ENCODE results near the gene MUS81. TPM values are rescaled to one million over a fixed set of nuclear protein-coding genes. Genes with fewer than 3 reads are reported as not detected.
"Not testable (repeated sequence)": the region's sequence is repeated elsewhere in the genome, so short reads cannot be mapped to it uniquely, and the experiment has no call there.

Gene MUS81
- total and polyA plus RNA-seq, 3 experiments from 2014 or later, result 35.2 to 85.8 (median 84.7) TPM

- H3K36me3 Mint-ChIP-seq, result peaks cover 0 to 3% (median 0%) of the 10 kb centered on the region in 3 donors
- Histone ChIP-seq H3K4me3 (ENCODE audit: low read length) (peak overlapping the region; percentile 62), H3K4me1 (ENCODE audit: insufficient read depth, low read length) (peaks cover 10% of the 10 kb centered on the region), H3K9me3 (ENCODE audit: low read length) (no peaks in the 10 kb centered on the region), H3K36me3 (ENCODE audit: insufficient read depth, low read length) (no peaks in the 10 kb centered on the region), H3K27ac (ENCODE audit: low read depth, low read length) (peak overlapping the region; percentile 53), H3K27me3 (ENCODE audit: insufficient read depth, low read length, poor library complexity, severe bottlenecking) (no peaks in the 10 kb centered on the region)
- peak overlapping the region; percentile 74 to 85 (median 81) for H3K4me3 Mint-ChIP-seq
- no peaks in the 10 kb centered on the region for H3K27me3 Mint-ChIP-seq
- peak; percentile 87 to 97 (median 93) for DNase-seq
- ChIA-PET POLR2A (interaction anchor here (0.6 to 1.0 kb wide), 5 partner anchors 38 to 271 kb away, joined by 3 to 5 read pairs (median 5); no protein-coding TSS in a partner anchor), CTCF (interaction anchor here (0.5 to 5.0 kb wide), 25 partner anchors 10 to 692 kb away, joined by 3 to 50 read pairs (median 5); partner anchors contain the start of genes AP5B1, FIBP, KAT5 and SNX32)
- H3K27ac Mint-ChIP-seq, result peak overlapping the region in 7 of 8 donors; percentile 70 to 90 (median 77)
- peaks cover 8 to 11% (median 10%) of the 10 kb centered on the region in 3 donors for H3K4me1 Mint-ChIP-seq
- no peaks in the 10 kb centered on the region for H3K9me3 Mint-ChIP-seq
Observed at GRCh38 chr11:65817835-65818680, 42.2 kb upstream of the MUS81 start.

- Histone ChIP-seq H3K4me1 (ENCODE audit: insufficient read depth, low read length) (peaks cover 10% of the 10 kb centered on the region), H3K27me3 (ENCODE audit: insufficient read depth, low read length, poor library complexity, severe bottlenecking) (no peaks in the 10 kb centered on the region), H3K36me3 (ENCODE audit: insufficient read depth, low read length) (no peaks in the 10 kb centered on the region), H3K9me3 (ENCODE audit: low read length) (no peaks in the 10 kb centered on the region), H3K27ac (ENCODE audit: low read depth, low read length) (no peak overlapping the region), H3K4me3 (ENCODE audit: low read length) (no peak overlapping the region)
- H3K27me3 Mint-ChIP-seq, result no peaks in the 10 kb centered on the region
- no peak overlapping the region for H3K27ac Mint-ChIP-seq
- DNase-seq, result no peak
- POLR2A ChIA-PET, result no interaction called here
- H3K4me3 Mint-ChIP-seq, result no peak overlapping the region
- no peaks in the 10 kb centered on the region for H3K9me3 Mint-ChIP-seq
- H3K36me3 Mint-ChIP-seq, result no peaks in the 10 kb centered on the region
- peaks cover 8 to 11% (median 10%) of the 10 kb centered on the region in 3 donors for H3K4me1 Mint-ChIP-seq
- CTCF ChIA-PET, result no interaction called here
Observed at GRCh38 chr11:65821107-65821506, 39.1 kb upstream of the MUS81 start.

- no peak for DNase-seq
- Histone ChIP-seq H3K36me3 (ENCODE audit: insufficient read depth, low read length) (no peaks in the 10 kb centered on the region), H3K4me1 (ENCODE audit: insufficient read depth, low read length) (no peaks in the 10 kb centered on the region), H3K9me3 (ENCODE audit: low read length) (no peaks in the 10 kb centered on the region), H3K4me3 (ENCODE audit: low read length) (no peak overlapping the region), H3K27me3 (ENCODE audit: insufficient read depth, low read length, poor library complexity, severe bottlenecking) (no peaks in the 10 kb centered on the region), H3K27ac (ENCODE audit: low read depth, low read length) (no peak overlapping the region)
- H3K9me3 Mint-ChIP-seq, result no peaks in the 10 kb centered on the region
- POLR2A ChIA-PET, result no interaction called here
- H3K36me3 Mint-ChIP-seq, result no peaks in the 10 kb centered on the region
- peak overlapping the region in 1 of 8 donors; percentile 34 for H3K27ac Mint-ChIP-seq
- CTCF ChIA-PET, result interaction anchor here (1.0 to 2.0 kb wide), 4 partner anchors 37 to 112 kb away, joined by 4 to 5 read pairs (median 4); partner anchors contain the start of gene MUS81
- no peak overlapping the region for H3K4me3 Mint-ChIP-seq
- no peaks in the 10 kb centered on the region for H3K27me3 Mint-ChIP-seq
- peaks cover 0 to 3% (median 0%) of the 10 kb centered on the region in 3 donors for H3K4me1 Mint-ChIP-seq
Observed at GRCh38 chr11:65822776-65823528, 37.3 kb upstream of the MUS81 start.

DNA sequence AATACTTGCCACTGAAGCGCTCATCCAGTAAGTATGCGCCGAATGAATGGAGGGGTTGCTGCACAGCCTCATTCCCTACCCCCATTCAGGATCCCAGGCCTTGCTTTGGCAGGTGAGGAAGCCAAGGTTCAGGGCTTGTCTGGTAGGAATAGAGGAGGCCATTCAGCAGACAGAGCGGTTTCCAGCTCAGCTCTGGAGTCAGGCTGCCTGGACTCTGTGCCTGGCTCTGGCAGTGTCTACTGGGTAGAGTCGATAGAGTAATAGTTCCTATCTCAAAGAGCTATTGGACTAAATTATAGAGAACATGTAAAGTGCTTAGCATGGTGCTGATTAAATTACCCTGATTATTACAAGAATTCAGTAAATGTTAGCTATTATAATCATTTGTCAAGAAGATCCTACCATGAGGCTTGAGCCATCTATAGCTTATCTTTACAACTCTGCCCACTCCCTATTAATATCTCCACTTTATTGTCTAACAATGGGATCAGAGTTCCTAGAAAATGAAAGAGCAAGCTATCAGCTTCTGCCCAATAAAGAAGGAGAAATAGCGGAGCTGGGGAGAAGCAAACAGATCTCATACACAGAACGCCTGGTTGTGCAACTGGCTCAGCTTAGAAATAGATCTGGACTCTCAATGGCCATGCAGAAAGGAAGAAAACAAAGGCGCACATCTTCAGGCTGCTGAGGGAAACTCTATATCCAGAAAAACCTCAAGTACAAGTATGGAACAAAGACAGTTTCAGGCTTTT is 33.1 kb upstream of the MUS81 start:
- no peaks in the 10 kb centered on the region for H3K36me3 ChIP-seq (ENCODE audit: insufficient read depth, low read length)
- peaks cover 0 to 9% (median 8%) of the 10 kb centered on the region in 3 donors for H3K4me1 Mint-ChIP-seq
- POLR2A ChIA-PET, result no interaction called here
- no peaks in the 10 kb centered on the region for H3K27me3 ChIP-seq (ENCODE audit: insufficient read depth, low read length, poor library complexity, severe bottlenecking)
- H3K9me3 ChIP-seq (ENCODE audit: low read length), result no peaks in the 10 kb centered on the region
- no peak overlapping the region for H3K27ac ChIP-seq (ENCODE audit: low read depth, low read length)
- no peaks in the 10 kb centered on the region for H3K36me3 Mint-ChIP-seq
- CTCF ChIA-PET, result interaction anchor here (0.6 to 1.6 kb wide), 6 partner anchors 10 to 63 kb away, joined by 3 to 5 read pairs (median 3); partner anchors contain the start of gene CCDC85B
- no peak overlapping the region for H3K4me3 Mint-ChIP-seq
- no peak overlapping the region for H3K27ac Mint-ChIP-seq
- H3K9me3 Mint-ChIP-seq, result no peaks in the 10 kb centered on the region
- peaks cover 0 to 2% of the 10 kb centered on the region in 2 donors for H3K27me3 Mint-ChIP-seq
- DNase-seq, result no peak
- H3K4me3 ChIP-seq (ENCODE audit: low read length), result no peak overlapping the region
- no peaks in the 10 kb centered on the region for H3K4me1 ChIP-seq (ENCODE audit: insufficient read depth, low read length)

DNA sequence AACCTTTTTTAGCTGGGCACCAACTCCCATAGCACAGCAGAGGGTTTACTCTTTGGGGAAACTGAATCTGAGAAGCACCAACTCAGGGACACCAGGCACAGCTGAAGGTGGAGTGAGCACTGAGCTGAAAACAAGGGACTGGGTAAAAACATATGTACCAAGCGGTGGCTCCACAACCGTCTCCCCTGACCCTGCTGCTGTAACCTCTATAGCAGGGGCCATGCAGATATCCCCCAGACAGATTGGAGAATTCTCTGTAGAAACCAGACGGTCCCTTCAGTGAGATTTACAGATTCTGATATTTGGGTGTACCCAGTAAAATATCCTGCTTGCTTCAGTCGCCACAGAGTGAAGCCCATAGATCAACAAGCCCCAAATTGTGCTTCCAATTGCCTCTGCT is 30.8 kb upstream of the MUS81 start:
- POLR2A ChIA-PET, result interaction anchor here (0.6 kb wide), 1 partner anchor 1016 kb away, joined by 3 read pairs; no protein-coding TSS in a partner anchor

GRCh38 chr11:65832231-65832630 is 28.0 kb upstream of the MUS81 start:
- not testable (repeated sequence) for H3K9me3 ChIP-seq (ENCODE audit: low read length); H3K27me3 Mint-ChIP-seq; H3K36me3 Mint-ChIP-seq; H3K27me3 ChIP-seq (ENCODE audit: insufficient read depth, low read length, poor library complexity, severe bottlenecking); H3K27ac Mint-ChIP-seq; H3K36me3 ChIP-seq (ENCODE audit: insufficient read depth, low read length); H3K4me3 ChIP-seq (ENCODE audit: low read length); H3K27ac ChIP-seq (ENCODE audit: low read depth, low read length); DNase-seq; H3K9me3 Mint-ChIP-seq
- peaks cover 8 to 14% (median 13%) of the 10 kb centered on the region in 3 donors for H3K4me1 Mint-ChIP-seq
- peak overlapping the region in 3 of 7 donors; percentile 4 to 52 (median 8) for H3K4me3 Mint-ChIP-seq
- H3K4me1 ChIP-seq (ENCODE audit: insufficient read depth, low read length), result peaks cover 16% of the 10 kb centered on the region
- ChIA-PET POLR2A (interaction anchor here (1.8 kb wide), 1 partner anchor 28 kb away, joined by 5 read pairs; the partner anchor contains the start of gene MUS81), CTCF (interaction anchor here (1.0 to 3.4 kb wide), 10 partner anchors 14 to 121 kb away, joined by 3 to 17 read pairs (median 8); partner anchors contain the start of genes AP5B1, CCDC85B, FIBP and KAT5)

More for the DNA sequence above, 30.8 kb upstream of the MUS81 start:
- Histone ChIP-seq H3K36me3 (ENCODE audit: insufficient read depth, low read length) (no peaks in the 10 kb centered on the region), H3K27me3 (ENCODE audit: insufficient read depth, low read length, poor library complexity, severe bottlenecking) (no peaks in the 10 kb centered on the region), H3K9me3 (ENCODE audit: low read length) (no peaks in the 10 kb centered on the region), H3K4me1 (ENCODE audit: insufficient read depth, low read length) (peaks cover 14% of the 10 kb centered on the region), H3K27ac (ENCODE audit: low read depth, low read length) (no peak overlapping the region), H3K4me3 (ENCODE audit: low read length) (no peak overlapping the region)
- CTCF ChIA-PET, result interaction anchor here (1.0 to 1.1 kb wide), 2 partner anchors 60 to 204 kb away, joined by 3 to 6 read pairs; no protein-coding TSS in a partner anchor
- H3K9me3 Mint-ChIP-seq, result no peaks in the 10 kb centered on the region
- DNase-seq, result no peak
- no peak overlapping the region for H3K27ac Mint-ChIP-seq
- no peaks in the 10 kb centered on the region for H3K36me3 Mint-ChIP-seq
- peaks cover 8 to 14% (median 13%) of the 10 kb centered on the region in 3 donors for H3K4me1 Mint-ChIP-seq
- H3K4me3 Mint-ChIP-seq, result no peak overlapping the region
- H3K27me3 Mint-ChIP-seq, result peaks cover 0 to 2% of the 10 kb centered on the region in 2 donors
